HG03108 (cell line): Measurements from ENCODE around the gene IL34.
"Not testable (repeated sequence)": the region's sequence is repeated elsewhere in the genome, so short reads cannot be mapped to it uniquely, and the experiment has no call there.

Experiments used
- ATAC-seq: cut with Tn5 transposase; IDR thresholded peaks from one replicate; pipeline ENCODE4 v1.9.1; 2021; ENCODE audit warnings: moderate library complexity; ENCODE audit not compliant: unreplicated experiment

IL34 gene

DNA sequence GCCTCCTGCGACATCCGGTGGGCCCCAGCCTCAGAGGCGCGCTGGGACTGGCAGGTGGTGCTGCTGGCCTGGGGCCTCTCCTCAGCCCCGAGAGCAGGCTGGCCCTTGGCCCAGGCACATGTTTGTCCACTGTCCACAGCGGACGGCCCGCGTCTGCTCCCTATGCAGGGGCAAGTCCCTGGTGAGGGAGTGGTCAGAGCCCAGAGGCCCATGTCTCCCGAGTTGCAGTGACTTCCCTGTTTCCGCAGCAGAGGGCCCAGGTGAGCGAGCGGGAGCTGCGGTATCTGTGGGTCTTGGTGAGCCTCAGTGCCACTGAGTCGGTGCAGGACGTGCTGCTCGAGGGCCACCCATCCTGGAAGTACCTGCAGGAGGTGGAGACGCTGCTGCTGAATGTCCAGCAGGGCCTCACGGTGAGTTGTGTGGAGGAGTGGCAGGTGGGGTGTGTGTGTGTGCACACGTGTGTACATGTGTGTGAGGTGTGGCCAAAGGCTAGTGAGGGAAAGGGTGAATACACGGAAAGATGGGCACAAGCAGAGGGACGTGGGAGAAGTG, 10.4 kb downstream of the IL34 start:
- ATAC-seq: no peak

DNA sequence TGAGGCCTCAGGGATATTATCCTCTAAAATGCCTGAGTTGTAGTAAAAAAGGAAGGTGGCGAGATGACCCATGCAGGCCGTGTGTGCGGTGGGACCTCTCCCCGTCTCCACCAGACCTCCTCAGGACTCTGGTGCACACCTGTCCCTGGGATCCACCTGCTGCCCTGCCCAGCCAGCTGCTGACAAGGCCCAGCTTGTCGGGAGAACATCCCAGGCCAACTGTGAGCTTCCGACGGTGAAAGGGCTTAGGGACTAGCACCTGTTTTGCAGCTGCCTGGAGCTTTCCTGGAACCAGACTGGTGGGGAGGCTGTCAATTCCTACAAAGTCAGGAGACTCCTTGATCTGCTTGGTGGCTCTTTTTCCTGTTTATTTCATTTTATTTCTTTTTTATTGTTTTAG, 11.6 kb downstream of the IL34 start:
- ATAC-seq: no peak

DNA sequence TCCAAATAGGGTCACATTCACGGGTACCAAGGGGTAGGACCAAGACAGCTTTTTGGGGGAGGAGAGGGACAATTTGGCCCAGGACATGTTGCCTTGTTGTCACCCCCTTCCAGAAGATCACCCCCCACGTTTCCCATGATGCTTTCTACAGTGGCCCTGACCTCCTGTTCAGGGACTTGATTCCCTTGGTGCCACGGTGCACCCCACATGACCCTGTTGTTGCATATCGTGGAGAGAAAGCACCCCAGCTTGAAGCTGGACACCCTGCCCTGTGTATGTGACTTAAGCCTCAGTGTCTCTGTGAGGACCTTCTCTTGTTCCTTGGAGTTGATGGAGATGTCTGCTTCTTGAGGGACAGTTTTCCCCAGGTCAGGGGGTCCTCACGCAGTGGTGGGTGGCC, 12.6 kb downstream of the IL34 start:
- no peak for ATAC-seq

GRCh38 chr16:70659546-70659945, 13.2 kb downstream of the IL34 start:
- ATAC-seq: no peak

DNA sequence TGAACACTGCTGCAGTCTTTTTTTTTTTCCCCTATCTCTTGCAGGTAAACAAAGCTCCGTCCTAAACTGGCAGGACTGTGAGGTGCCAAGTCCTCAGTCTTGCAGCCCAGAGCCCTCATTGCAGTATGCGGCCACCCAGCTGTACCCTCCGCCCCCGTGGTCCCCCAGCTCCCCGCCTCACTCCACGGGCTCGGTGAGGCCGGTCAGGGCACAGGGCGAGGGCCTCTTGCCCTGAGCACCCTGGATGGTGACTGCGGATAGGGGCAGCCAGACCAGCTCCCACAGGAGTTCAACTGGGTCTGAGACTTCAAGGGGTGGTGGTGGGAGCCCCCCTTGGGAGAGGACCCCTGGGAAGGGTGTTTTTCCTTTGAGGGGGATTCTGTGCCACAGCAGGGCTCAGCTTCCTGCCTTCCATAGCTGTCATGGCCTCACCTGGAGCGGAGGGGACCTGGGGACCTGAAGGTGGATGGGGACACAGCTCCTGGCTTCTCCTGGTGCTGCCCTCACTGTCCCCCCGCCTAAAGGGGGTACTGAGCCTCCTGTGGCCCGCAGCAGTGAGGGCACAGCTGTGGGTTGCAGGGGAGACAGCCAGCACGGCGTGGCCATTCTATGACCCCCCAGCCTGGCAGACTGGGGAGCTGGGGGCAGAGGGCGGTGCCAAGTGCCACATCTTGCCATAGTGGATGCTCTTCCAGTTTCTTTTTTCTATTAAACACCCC, 13.8 kb downstream of the IL34 start:
- no peak for ATAC-seq

DNA sequence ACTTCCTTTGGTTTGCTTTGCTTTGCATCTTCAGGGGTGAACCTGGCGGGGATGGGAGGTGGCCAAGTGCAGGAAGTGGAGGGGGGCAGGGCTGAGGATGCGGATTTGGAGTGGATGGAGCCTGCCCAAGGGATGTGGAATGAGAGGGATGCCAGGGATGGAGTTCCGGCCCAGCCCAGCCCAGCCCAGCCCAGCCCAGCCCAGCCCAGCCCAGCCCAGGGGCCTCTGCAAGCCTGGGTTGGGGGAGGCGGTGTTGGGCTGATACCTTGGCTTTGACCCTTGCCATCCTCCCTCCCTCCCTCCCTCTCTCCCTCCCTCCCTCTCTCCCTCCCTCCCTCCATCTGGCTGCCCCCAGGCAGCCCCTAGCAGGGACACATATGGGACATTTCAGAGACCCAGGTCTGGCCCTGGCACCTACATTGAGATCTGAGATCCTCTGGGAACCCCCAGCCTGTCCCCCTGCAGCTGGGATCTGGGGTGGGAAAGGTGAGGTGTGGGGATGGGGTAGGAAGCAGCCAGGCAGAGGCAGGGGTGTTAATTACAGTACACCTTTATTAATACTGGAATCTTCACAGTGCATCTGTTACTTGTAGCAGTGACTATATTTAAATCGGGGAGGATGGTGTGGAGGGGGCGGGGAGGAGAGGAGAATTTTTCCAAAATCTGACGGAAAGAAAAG, 14.5 kb downstream of the IL34 start:
- ATAC-seq: no peak

GRCh38 chr16:70661534-70661917, 15.2 kb downstream of the IL34 start:
- ATAC-seq: no peak

DNA sequence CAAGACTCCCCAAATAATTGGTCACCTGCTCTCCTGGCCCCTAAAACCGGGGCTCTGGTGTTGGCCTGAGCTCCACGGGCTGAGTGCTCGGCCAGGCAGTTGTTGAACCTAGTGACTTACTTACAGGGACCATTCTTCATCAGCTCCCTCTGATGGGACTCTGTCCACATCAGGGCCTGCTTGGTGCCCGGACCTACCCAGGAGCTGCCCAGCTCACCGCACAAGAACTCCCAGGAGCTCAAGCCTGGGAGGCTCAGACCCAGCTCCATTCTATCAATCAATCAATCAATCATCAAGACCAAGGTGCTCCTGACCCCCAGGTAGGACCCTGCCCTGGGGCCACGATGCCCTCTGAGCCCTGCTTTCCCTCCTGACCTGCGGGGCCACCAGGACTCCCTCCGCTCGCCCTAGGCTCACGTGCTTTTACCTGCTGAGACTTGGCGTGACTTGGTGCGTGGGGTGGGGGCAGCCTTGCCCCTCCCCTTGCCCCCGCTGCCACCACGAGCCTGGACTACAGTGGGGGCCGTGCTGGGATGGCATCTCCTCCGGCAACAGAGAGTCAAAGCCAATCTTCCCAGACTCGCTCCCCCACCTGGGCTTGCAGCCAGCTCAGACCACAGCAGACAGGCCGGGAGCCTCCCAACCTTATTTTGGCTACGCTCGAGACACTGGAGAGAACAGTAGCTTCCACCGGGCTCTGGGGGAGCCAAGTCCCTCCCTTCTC, 15.7 kb downstream of the IL34 start:
- no peak for ATAC-seq

DNA sequence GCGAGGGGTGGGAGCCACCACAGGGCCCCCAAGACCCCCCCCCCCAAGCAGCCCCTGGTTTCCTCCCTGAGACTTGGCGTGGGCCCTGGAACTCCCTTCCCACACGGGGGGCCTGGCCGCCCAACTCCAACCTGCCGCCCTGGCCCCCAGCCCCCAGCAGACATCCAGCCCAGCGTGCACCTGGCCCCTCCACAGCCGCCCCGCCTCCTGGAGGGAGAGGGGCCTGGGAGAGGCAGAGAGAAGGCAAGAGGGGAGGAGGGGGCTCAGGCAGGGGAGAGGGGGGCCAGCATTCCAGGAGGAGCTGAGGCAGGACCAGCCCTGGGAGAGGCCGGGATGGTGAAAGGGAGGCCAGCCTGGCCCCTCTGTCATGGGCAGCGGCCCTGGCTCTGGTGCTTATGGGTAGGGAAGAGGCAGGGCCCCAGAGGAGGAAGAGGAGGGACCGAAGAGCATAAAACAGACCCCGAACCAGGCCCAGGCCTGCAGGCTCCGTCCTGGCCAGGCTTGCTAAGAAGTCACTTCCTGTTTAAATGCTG, 16.7 kb downstream of the IL34 start:
- ATAC-seq: no peak

DNA sequence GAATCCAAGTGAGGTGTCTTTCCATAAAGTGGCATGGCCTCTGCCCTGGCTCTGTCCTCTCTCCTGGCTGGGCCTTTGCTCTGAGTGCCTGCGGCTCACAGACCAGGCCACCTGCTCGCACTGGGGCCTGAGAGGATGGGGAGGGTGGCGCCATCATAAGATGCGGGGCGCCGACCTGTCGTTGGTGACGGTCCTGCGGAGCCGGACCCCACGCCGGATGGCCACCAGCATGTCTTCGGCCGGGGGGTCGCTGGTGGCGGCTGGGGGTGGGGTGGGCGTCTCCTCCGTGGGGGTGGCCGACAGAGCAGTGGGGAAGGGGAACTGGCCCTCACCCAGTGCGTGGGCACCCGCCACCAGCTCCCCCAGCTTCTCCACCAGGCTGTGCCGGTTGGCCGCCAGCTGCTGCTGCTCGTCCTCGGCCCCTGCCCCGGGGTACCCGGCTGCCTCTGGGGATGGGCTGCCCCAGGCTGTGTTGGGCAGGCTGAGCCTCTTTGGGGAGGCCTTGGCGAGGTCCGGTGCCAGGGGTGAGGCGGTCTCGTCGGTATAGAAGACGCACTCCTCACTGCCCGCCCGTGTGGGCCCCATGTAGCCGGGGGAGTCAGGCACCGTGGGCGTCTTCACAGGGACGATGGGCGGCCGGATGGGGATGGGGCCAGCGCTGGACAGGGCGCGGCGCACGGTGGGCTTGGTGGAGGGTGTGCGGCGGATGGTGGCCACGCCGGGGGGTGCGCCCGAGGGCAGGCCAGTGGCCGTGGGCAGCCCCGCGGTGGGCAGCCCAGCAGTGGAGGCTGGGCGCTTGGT, 17.4 kb downstream of the IL34 start:
- ATAC-seq: no peak

DNA sequence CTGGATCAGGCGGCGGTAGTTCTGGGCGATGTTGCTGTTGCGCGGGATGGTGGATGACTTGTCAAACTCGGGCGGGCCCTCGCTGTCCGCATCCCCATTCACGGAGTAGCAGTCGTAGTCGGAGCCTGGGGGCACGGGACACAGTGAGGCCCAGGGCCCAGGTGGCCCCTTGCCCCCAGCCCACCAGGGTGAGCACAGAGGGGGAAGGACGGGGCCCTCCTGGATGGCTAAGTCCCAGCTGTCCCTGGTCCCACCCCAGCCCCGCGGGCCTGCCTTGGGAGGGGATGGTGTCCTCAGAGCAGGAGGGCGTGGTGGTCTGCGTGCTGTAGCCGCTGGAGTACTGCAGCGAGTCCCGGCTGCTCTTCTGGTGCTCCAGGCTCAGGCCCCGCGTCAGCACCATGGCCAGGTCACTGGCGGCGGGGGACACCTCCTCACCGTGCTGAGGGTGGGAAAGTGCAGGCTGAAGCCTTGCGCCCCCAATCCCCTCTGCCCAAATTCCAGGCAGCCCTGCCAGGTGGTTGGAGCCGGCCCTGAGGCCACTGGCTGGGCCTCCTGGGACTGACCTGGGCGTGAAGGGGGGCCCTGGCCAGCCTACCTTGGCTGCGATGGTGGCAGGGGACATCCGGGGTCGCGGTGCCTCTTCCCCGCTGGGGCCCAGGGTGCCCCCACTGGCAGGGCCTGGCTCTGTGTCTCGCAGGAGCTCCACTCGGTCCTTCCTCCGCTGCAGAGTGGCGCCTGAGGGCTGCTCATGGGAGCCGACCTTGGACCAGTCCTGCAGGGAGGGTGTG, 18.2 kb downstream of the IL34 start:
- ATAC-seq: no peak

GRCh38 chr16:70665113-70665694, 18.8 kb downstream of the IL34 start:
- no peak for ATAC-seq

DNA sequence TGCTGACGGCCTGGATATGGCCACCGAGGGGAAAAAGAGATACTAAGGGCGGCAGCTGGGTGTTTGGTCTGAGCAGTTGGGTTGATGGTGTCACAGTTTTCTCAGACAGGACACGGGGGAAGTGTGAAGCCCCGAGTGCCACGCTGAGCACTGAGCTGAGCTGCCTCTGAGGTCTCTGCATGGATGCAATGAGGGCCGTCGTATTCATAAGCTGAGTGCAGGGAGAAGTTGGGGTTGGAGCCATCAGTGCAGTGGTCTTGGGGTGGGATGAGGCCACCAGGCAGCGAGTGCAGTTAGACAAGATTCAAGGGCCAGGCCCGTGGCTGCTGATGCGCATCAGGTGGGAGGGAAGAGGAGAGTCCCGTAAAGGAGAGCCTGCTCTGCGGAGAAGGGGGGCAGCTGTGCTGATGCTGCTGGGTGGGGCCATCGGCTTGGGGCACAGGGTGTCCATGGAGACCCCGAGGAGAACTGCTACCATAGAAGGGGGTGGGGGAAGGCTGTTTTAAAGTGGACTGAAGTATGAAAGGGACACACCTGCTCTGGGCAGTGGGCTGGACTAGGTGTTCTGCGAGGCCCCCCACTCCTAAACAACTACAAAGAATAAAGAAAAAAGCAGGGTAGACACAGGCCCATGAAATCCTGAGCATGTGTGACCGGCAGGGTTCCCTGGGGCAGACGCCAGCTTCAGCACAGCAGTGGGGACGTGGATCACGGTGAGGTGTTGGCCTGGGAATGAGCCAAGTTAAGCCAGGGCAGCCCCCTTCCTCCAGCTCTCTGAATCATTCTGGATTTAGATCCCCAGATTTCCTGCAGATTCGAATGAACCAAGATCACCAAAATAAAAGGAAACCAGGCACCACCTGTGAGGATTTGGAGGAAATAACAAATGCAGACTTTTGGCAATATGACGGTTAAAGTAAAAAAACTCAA, 19.7 kb downstream of the IL34 start:
- no peak for ATAC-seq

DNA sequence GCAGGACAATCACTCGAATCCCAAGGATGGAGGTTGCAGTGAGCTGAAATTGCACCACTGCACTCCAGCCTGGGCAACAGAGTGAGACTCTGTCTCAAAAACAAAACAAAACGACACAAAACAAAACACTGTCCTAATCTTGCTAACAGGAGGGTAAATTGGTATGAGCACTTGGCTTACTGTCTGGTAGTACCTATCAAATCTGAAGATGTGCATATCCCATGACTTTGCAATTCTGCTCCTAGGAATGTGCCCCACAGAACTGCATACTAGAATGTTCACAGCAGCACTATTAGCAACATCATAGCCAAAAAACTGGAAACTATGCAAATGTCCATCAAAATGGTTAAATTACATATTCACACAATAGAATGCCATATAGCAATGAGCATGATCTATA, 23.8 kb downstream of the IL34 start:
- ATAC-seq: no peak

DNA sequence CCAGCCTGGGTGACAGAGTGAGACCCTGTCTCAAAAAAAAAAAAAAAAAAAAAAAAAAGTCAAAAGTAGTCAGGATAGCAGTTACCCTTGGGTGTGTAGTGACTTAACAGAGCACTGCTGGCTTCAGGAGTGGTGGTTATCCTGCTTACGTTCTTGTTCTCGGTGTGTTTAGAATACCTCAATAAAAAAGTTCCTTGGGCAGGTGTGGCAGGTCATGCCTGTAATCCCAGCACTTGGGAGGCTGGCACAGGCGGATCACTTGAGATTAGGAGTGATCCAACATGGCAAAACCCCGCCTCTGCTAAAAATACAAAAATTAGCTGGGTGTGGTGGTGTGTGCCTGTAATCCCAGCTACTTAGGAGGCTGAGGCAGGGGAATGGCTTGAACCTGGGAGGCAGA, 24.6 kb downstream of the IL34 start:
- ATAC-seq: not testable (repeated sequence)

GRCh38 chr16:70674221-70675014, 28.1 kb downstream of the IL34 start:
- no peak for ATAC-seq

GRCh38 chr16:70675851-70676513, 29.6 kb downstream of the IL34 start:
- ATAC-seq: no peak
